ENCODE results near the gene EYA2.

DNA sequence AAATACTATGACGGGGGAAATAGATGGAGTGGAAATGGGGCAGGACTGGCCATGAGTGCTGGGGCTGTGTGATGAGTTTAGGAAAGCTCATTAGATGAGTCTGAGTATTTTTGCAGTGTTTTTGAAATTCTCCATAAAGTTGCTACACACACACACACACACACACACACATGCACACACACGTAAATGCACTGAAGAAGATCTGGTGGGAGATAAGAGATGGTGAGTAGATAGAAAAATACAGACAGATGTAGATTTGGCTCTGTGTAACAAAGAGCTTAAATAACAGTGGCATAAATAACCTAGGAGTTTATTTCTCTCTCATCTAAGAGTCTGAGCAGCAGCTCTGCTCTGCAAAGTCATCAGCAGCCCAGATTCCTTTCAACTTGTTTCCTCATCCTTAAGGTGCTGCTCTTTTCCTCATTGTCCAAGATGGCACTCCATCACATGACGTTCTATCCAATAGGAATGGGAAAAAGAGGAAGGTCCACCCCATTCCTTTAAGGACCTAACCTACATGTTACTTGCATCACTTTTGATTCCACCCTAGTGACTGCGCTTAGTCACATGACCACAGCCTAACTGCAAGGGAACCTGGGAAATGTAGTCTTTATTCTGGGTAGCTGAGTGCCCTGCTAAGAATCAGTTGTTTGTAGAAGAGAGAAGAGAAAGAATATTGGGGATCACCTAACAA, 76.4 kb downstream of the EYA2 start:
- TF ChIP-seq, protein P1, sequence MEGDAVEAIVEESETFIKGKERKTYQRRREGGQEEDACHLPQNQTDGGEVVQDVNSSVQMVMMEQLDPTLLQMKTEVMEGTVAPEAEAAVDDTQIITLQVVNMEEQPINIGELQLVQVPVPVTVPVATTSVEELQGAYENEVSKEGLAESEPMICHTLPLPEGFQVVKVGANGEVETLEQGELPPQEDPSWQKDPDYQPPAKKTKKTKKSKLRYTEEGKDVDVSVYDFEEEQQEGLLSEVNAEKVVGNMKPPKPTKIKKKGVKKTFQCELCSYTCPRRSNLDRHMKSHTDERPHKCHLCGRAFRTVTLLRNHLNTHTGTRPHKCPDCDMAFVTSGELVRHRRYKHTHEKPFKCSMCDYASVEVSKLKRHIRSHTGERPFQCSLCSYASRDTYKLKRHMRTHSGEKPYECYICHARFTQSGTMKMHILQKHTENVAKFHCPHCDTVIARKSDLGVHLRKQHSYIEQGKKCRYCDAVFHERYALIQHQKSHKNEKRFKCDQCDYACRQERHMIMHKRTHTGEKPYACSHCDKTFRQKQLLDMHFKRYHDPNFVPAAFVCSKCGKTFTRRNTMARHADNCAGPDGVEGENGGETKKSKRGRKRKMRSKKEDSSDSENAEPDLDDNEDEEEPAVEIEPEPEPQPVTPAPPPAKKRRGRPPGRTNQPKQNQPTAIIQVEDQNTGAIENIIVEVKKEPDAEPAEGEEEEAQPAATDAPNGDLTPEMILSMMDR (IDR thresholded peaks at IDR 0.05; ENCODE audit: low read depth, low read length, missing input control), result no peak
- TF ChIP-seq RAD21 (IDR thresholded peaks at IDR 0.05), result no peak
- TF ChIP-seq, protein P2, sequence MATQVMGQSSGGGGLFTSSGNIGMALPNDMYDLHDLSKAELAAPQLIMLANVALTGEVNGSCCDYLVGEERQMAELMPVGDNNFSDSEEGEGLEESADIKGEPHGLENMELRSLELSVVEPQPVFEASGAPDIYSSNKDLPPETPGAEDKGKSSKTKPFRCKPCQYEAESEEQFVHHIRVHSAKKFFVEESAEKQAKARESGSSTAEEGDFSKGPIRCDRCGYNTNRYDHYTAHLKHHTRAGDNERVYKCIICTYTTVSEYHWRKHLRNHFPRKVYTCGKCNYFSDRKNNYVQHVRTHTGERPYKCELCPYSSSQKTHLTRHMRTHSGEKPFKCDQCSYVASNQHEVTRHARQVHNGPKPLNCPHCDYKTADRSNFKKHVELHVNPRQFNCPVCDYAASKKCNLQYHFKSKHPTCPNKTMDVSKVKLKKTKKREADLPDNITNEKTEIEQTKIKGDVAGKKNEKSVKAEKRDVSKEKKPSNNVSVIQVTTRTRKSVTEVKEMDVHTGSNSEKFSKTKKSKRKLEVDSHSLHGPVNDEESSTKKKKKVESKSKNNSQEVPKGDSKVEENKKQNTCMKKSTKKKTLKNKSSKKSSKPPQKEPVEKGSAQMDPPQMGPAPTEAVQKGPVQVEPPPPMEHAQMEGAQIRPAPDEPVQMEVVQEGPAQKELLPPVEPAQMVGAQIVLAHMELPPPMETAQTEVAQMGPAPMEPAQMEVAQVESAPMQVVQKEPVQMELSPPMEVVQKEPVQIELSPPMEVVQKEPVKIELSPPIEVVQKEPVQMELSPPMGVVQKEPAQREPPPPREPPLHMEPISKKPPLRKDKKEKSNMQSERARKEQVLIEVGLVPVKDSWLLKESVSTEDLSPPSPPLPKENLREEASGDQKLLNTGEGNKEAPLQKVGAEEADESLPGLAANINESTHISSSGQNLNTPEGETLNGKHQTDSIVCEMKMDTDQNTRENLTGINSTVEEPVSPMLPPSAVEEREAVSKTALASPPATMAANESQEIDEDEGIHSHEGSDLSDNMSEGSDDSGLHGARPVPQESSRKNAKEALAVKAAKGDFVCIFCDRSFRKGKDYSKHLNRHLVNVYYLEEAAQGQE (IDR thresholded peaks at IDR 0.05), result no peak
- no peak for TF ChIP-seq SP1 (IDR thresholded peaks at IDR 0.05)
- TF ChIP-seq, protein P3, sequence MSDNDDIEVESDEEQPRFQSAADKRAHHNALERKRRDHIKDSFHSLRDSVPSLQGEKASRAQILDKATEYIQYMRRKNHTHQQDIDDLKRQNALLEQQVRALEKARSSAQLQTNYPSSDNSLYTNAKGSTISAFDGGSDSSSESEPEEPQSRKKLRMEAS (IDR thresholded peaks at IDR 0.05), result no peak
- TF ChIP-seq TAF1 (conservative IDR thresholded peaks at IDR 0.05), result no peak
- no peak for TF ChIP-seq JUND (IDR thresholded peaks at IDR 0.05)
